HT1080 (cell line): ENCODE measurements around the gene TMEM131. TPM values are rescaled to one million over a fixed set of nuclear protein-coding genes. Genes with fewer than 3 reads are reported as not detected.
"Not testable (repeated sequence)": the region's sequence is repeated elsewhere in the genome, so short reads cannot be mapped to it uniquely, and the experiment has no call there.

Experiments
- DNase-seq: peaks from one replicate; pipeline ENCODE4 v3.0.0-alpha.2; 2015; ENCODE audit warnings: low read depth
- total RNA-seq: library from RNA; depleted of rRNA; stranded (reverse); fragments of >200 nt; shearing (Covaris generic); gene quantifications from 2 replicates; pipeline ENCODE4 v1.2.3, GENCODE V29; 2014

Gene TMEM131
- total RNA-seq, 1 experiment from 2014 or later: 9.7 TPM

- no peak for DNase-seq
Observed at GRCh38 chr2:98025481-98026037, 29.8 kb upstream of the TMEM131 start.

- DNase-seq: not testable (repeated sequence)
Observed at GRCh38 chr2:98022067-98022466, 26.3 kb upstream of the TMEM131 start.

GRCh38 chr2:98020992-98021713, 25.4 kb upstream of the TMEM131 start:
- no peak for DNase-seq

DNA sequence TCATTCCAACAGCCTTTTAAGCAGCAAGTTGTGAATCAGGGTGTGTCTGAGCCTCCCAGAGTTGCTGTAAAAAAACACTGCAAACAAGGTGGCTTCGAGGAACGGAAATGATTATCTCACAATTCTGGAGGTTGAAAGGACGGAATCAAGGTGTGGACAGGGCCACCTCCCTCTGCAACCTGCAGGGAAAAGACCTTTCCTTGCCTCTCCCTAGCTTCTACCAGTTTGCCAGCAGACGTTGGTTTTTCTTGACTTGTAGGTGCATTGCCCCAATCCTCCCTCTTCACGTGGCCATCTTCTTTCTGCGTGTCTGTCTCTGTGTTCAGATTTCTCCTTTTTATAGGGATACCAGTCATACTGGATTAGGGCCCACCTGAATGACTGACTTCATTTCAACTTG, 24.8 kb upstream of the TMEM131 start:
- no peak for DNase-seq

DNA sequence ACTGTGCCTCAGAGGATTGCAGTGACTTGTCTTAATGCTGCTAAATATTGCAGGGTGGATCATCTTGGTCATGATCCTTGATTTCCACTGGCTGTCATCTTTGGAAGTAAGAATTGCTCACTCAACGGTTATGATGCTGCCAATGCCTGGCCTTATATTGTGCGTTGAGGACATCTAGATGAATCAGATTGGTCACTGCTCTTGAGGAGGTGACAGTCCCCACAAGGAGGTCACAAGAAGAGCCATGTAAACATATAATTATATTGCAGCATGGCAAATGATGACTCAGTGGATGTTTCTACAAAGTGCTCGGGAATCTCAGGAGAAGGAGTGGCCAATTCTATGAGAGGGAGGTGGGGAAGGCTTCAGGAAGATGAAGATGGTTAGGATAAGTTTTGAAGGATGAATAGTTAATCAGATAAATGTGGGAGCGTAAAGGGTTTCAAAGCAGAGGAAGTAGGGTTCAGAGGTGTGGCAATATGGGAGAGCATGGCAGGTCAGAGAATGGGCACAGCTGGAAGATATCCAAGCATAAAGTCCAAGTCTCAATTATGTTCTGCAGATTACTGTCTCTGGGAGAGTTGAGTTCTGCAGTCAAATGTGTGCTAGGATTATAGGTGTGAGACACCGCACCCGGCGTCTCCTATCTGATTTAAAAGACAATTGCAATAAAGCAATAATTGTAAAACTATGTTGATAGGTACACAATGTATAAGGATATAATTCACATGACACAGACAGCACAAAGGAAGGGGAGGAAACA, 21.3 kb upstream of the TMEM131 start:
- DNase-seq: no peak

- no peak for DNase-seq
Observed at GRCh38 chr2:98015671-98016070, 19.9 kb upstream of the TMEM131 start.

DNA sequence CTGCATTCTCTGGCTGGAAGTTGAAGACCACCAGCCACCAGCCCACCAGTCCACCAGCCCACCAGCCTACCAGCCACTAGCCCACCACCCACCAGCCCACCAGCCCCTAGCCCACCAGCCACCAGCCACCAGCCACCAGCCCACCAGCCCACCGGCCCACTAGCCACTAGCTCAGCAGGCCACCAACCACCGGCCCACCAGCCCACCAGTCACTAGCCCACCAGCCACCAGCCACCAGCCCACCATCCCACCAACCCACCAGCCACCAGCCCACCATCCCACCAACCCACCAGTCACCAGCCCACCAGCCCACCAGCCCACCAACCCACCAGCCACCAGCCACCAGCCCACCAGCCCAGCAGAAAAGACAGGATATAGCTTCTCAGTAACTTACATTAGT, 18.6 kb upstream of the TMEM131 start:
- DNase-seq: no peak

DNA sequence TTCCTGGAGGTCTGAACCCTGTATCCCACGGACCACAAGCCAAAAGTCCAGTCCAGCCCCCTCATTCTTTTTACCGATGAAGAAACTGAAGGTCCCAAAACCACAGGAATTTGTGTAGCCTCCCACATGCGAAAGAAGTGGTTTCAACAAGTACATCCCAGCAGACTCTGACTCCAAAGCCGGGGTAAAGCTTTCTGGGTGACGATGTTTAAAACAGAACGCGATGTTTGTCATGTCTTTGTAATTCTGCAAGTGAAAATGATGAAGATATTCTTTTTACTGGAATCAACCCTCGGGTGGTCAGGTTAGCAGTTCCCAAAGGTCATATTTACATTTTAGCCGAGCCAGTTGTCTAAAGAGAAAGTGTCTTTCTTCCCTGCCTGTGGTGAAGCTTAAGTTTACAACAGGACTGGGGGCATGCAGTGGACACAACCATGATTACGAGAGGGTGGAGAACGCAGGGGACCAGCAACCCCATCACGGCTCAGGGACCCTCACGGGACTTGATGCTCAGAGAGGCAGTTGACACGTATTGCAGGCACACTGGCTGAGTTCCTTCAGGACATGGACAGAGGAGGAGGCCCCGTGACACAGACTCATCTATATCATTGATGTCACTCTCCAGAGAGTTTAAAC, 17.8 kb upstream of the TMEM131 start:
- DNase-seq: peak; percentile 36

DNA sequence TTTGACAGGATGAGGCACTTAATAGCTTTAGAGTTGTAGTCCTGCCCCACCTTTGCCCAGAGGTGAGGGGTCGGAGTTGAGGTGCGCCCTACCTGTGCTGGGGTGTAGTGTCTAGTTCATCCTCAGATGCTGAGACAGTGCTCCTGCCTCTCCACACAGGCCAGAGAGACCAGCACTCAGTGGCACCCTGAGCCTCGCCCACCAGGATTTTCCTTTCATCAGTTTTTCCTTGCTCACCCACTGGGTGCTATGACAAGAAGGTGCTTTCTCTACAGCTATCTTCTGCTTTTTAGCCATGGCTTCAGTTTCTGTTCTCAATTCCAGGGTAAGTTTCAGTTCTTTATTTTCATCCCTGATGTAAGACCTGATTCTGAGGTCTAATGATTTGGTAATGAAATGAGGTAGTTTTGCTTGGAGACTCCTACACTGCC, 16.8 kb upstream of the TMEM131 start:
- no peak for DNase-seq

- DNase-seq: no peak
Observed at GRCh38 chr2:98009887-98010760, 14.4 kb upstream of the TMEM131 start.

GRCh38 chr2:98008415-98008814, 12.7 kb upstream of the TMEM131 start:
- no peak for DNase-seq

DNA sequence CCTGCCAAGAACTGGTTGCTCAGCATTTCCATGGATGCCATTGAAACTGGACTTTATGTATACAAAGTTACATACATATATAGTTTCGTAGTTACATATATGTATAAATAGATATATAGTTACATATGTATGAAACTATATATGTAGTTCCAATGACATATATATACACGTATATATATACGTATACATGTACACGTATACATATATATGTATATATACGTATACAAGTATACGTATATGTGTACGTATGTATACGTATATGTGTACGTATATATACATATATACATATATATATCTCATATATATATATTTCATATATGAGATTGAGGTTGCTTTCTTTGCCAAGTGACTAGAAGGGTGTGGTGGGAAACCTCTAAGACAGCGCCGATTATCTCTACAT, 10.6 kb upstream of the TMEM131 start:
- DNase-seq: no peak

GRCh38 chr2:98004613-98005012, 8.9 kb upstream of the TMEM131 start:
- no peak for DNase-seq

DNA sequence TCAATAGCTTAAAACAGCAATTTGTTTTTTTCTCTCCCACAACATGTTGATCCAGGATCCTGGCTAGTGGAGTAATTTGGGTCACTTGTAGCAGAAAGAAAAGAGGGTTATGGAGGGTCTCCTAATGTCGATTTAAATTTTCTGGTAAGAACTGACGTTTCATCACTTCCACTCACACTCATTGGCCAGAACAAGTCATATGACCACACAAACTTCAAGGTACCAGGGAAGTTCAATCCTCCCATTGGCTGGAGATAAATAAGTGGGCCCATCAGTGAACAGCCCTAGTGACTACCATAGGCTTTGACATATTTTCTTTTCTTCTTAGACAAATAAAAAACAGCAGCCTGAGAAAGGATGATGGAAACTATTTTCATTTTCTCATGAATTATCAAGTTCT, 8.3 kb upstream of the TMEM131 start:
- DNase-seq: no peak

DNA sequence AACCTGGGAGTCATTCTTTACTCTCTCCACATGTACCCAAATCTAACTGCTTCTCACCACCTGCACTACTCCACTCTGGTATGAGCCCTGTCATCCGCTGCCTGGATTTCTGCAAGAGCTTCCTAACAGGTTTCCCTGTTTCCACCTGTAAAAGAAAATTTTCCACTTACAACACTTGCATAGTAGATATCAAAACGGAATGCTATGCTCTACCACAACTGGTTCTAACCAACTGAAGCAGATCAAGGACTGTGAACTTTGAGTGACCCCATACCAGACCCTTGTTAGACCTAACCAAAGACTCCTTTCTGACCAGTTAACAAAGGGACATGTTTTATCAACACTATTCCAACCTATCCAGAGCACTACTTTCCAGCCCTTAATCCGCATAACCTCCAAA, 3.8 kb upstream of the TMEM131 start:
- no peak for DNase-seq

- DNase-seq: no peak
Observed at GRCh38 chr2:97998431-97999005, 2.8 kb upstream of the TMEM131 start.

- no peak for DNase-seq
Observed at GRCh38 chr2:97997784-97998392, 2.1 kb upstream of the TMEM131 start.

DNA sequence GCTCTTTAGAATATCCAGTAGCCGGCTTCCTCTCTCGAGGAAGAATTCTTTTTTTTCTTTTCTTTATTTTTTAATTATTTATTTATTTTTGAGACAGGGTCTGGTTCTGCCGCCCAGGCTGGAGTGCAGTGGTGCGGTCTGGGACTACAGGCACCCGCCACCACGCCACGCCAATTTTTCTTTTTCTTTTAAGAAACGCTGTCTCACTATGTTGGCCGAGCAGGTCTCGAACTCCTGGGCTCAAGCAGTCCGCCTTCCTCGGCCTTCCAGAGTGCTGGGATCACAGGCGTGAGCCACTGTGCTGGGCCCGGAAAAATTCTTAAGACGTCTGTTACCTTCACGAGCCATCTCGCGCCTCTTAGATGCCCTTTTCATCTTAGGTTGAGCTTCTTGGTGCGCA, 931 bp upstream of the TMEM131 start:
- DNase-seq: no peak

- peak; percentile 26 for DNase-seq
Observed at GRCh38 chr2:97995026-97995733, 568 bp downstream of the TMEM131 start.

- no peak for DNase-seq
Observed at GRCh38 chr2:97994476-97994875, 1.3 kb downstream of the TMEM131 start.
